ENCODE data around the gene BPIFB4. TPM values are rescaled to one million over a fixed set of nuclear protein-coding genes. Genes with fewer than 3 reads are reported as not detected.

Gene BPIFB4
- total and polyA plus RNA-seq, 2 experiments from 2014 or later, result not detected

- no peak overlapping the region for H3K4me2 ChIP-seq
- H3K27me3 Mint-ChIP-seq (ENCODE audit: insufficient read depth, low read depth, poor library complexity), result no peaks in the 10 kb centered on the region
- no peaks in the 10 kb centered on the region for H3F3A ChIP-seq (replicated peaks; ENCODE audit: low read depth)
- H3K9me2 ChIP-seq (ENCODE audit: insufficient read depth), result peaks cover 4% of the 10 kb centered on the region; the same call in 1 of the 2 replicates
- no peak overlapping the region for H3K4me3 ChIP-seq
- H4K20me1 ChIP-seq (replicated peaks; ENCODE audit: insufficient read depth), result no peaks in the 10 kb centered on the region
- no peaks in the 10 kb centered on the region for H3K27me3 ChIP-seq (ENCODE audit: insufficient read depth)
- no peaks in the 10 kb centered on the region for H3K4me1 ChIP-seq (ENCODE audit: insufficient read depth)
- H3K27ac ChIP-seq (ENCODE audit: low read depth), result no peak overlapping the region
- ATAC-seq (no peak), DNase-seq (ENCODE audit: low spot score) (no peak)
- H3K9me3 Mint-ChIP-seq, result peaks cover 26% of the 10 kb centered on the region
- no peak overlapping the region for H3K27ac Mint-ChIP-seq
- H3K36me3 Mint-ChIP-seq (ENCODE audit: low read depth), result peaks cover 4% of the 10 kb centered on the region; the same call in 2 of the 3 replicates
- no peak overlapping the region for H2AFZ ChIP-seq
- no peak overlapping the region for H3K4me3 Mint-ChIP-seq
- TF ChIP-seq ZNF331 (CRISPR knock-in tag; IDR thresholded peaks at IDR 0.05; ENCODE audit: low read depth) (no peak), JUNB (IDR thresholded peaks at IDR 0.05; ENCODE audit: unreplicated experiment) (no peak), ETS1 (IDR thresholded peaks at IDR 0.05) (no peak), CREB1 (CRISPR knock-in tag; IDR thresholded peaks at IDR 0.05; ENCODE audit: low read depth) (no peak), ZNF462 (CRISPR knock-in tag; IDR thresholded peaks at IDR 0.05) (no peak), POLR2AphosphoS5 (IDR thresholded peaks at IDR 0.05; ENCODE audit: low read depth) (no peak), NANOG (IDR thresholded peaks at IDR 0.05; ENCODE audit: borderline replicate concordance) (no peak), CTCF (conservative IDR thresholded peaks at IDR 0.05; ENCODE audit: low read depth in 2 of 2) (no peak), REST (IDR thresholded peaks at IDR 0.05; ENCODE audit: unreplicated experiment) (no peak), ZNF114 (CRISPR knock-in tag; IDR thresholded peaks at IDR 0.05) (no peak), EZH2 (IDR thresholded peaks at IDR 0.05; ENCODE audit: low read depth, unreplicated experiment) (no peak), EZH2phosphoT487 (IDR thresholded peaks at IDR 0.05; ENCODE audit: unreplicated experiment) (no peak)
- H3K4me1 Mint-ChIP-seq, result no peaks in the 10 kb centered on the region
- H3K79me2 ChIP-seq (replicated peaks; ENCODE audit: insufficient read depth), result no peaks in the 10 kb centered on the region
- no peaks in the 10 kb centered on the region for H3K36me3 ChIP-seq (ENCODE audit: insufficient read depth)
Observed at GRCh38 chr20:33125983-33126382, 46.5 kb downstream of the BPIFB4 start.

Measured in GM23338 (cell line).